Thoracic aorta (tissue), 2 donors: ENCODE data around the gene OSCAR. TPM values are rescaled to one million over a fixed set of nuclear protein-coding genes. Genes with fewer than 3 reads are reported as not detected.

ENCODE experiments used
- ATAC-seq: fragments of 150-250 bp; one replicate; pipeline ENCODE4 v1.8.0; 2017; ENCODE audit warnings: low read depth; ENCODE audit not compliant: insufficient number of reproducible peaks, low FRiP score
- DNase-seq: peaks from one replicate; pipeline ENCODE4 v3.0.0-alpha.2; 2020; ENCODE audit warnings: low spot score
- H3K27ac ChIP-seq, 2 donors: fragments of 200-600 bp; sonication (generic); 1 replicate in 1 of 2; 2 replicates in 1 of 2; pipeline ENCODE4 v1.5.1; 2016; ENCODE audit warnings: mild to moderate bottlenecking in 2 of 2, moderate library complexity in 2 of 2
- H3K27me3 ChIP-seq: fragments of 200-600 bp; sonication (generic); replicated peaks from 2 replicates; pipeline ENCODE4 v1.6.0; 2016; ENCODE audit warnings: mild to moderate bottlenecking; ENCODE audit not compliant: insufficient read depth
- H3K36me3 ChIP-seq: fragments of 200-600 bp; sonication (generic); one replicate; pipeline ENCODE4 v1.5.1; 2016
- H3K4me1 ChIP-seq, 2 donors: fragments of 200-600 bp; sonication (generic); 1 replicate in 1 of 2; 2 replicates in 1 of 2; pipeline versions ENCODE4 v1.5.1 to v1.6.0; 2016; ENCODE audit warnings: low read depth in 2 of 2, mild to moderate bottlenecking in 1 of 2; ENCODE audit not compliant: control insufficient read depth in 1 of 2
- H3K4me3 ChIP-seq: fragments of 200-600 bp; sonication (generic); 2 replicates; pipeline ENCODE4 v1.5.1; 2016; ENCODE audit warnings: mild to moderate bottlenecking
- H3K9me3 ChIP-seq: fragments of 200-600 bp; sonication (generic); 2 replicates; pipeline ENCODE4 v1.5.1; 2016
- total RNA-seq, 2 donors: library from RNA; depleted of rRNA; stranded (reverse); fragments of >200 nt; gene quantifications; one replicate each; pipeline versions ENCODE4 v1.1.0 to v1.2.3, GENCODE V29; 2016
- TF ChIP-seq, protein P1 (sequence below): fragments of 200-600 bp; sonication (generic); IDR thresholded peaks from one replicate; pipeline ENCODE4 v1.5.1; 2019; ENCODE audit warnings: antibody characterized with exemption

The OSCAR gene
- total RNA-seq, 2 donors from 2014 or later = 4.6 to 8.0 TPM

DNA sequence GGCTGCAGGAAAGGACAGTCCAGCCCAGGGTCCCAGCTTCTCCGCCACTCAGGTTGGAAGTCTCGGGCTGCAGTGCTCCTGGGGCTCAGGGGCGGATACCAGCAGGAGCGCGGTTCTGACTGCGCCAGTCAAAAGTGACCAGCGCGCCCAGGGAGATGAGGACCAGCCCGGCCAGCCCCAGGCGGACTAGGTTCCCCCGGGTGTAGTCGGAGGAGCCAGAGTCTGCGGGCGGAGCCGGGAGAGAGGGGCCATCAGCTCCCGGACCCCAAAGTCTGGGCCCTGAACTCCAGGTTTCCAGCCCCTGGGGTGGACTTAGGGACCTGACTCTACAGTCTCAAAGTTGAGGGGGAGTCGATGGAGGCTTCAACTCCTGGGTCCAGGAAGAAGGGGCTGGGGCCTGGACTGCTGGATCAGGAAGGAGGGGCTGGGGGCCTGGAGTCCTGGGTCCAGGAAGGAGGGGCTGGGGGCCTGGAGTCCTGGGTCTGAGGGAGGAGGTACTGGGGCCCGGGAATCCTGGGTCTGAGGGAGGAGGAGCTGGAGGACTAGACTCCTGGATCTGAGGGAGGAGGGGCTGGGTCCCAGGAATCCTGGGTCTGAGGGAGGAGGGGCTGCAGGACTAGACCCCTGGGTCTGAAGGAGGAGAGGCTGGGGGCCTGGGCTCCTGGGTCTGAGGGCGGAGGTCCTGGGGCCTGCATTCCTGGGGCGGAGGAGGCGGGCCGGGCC lies 5.3 kb downstream of the OSCAR start:
- ATAC-seq = no peak
- Histone ChIP-seq H3K9me3 (no peaks in the 10 kb centered on the region), H3K27ac (no peak overlapping the region), H3K27me3 (no peaks in the 10 kb centered on the region), H3K4me3 (peak overlapping the region; percentile 63), H3K36me3 (no peaks in the 10 kb centered on the region), H3K4me1 (peaks cover 5 to 12% of the 10 kb centered on the region in 2 donors)
- TF ChIP-seq, protein P1, sequence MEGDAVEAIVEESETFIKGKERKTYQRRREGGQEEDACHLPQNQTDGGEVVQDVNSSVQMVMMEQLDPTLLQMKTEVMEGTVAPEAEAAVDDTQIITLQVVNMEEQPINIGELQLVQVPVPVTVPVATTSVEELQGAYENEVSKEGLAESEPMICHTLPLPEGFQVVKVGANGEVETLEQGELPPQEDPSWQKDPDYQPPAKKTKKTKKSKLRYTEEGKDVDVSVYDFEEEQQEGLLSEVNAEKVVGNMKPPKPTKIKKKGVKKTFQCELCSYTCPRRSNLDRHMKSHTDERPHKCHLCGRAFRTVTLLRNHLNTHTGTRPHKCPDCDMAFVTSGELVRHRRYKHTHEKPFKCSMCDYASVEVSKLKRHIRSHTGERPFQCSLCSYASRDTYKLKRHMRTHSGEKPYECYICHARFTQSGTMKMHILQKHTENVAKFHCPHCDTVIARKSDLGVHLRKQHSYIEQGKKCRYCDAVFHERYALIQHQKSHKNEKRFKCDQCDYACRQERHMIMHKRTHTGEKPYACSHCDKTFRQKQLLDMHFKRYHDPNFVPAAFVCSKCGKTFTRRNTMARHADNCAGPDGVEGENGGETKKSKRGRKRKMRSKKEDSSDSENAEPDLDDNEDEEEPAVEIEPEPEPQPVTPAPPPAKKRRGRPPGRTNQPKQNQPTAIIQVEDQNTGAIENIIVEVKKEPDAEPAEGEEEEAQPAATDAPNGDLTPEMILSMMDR = no peak
- no peak for DNase-seq

DNA sequence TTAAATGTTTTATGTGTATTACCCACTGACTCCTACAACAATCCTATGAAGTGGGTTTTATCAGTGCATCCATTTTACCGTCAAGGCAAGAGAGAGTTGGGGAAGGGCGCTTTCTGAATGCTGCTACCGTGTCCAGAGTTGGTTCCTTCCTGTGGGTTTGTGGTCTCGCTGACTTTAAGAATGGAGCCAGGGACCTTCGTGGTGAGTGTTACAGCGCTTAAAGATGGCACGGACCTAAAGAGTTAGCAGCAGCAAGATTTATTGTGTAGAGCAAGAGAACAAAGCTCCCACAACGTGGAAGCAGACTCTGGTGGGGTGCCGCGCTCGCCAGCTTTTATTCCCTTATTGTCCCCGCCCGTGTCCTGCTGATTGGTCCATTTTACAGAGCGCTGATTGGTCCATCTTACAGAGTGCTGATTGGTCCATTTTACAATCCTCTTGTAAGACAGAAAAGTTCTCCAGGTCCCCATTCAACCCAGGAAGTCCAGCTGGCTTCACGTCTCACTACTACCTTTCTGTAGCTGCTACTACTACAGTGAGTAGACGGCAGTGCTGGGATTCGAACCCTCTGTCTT lies 6.1 kb downstream of the OSCAR start:
- no peak overlapping the region for H3K27ac ChIP-seq
- no peaks in the 10 kb centered on the region for H3K9me3 ChIP-seq
- TF ChIP-seq, protein P1 = no peak
- no peaks in the 10 kb centered on the region for H3K27me3 ChIP-seq
- no peaks in the 10 kb centered on the region for H3K36me3 ChIP-seq
- ATAC-seq (no peak), DNase-seq (no peak)
- peaks cover 5 to 12% of the 10 kb centered on the region in 2 donors for H3K4me1 ChIP-seq
- no peak overlapping the region for H3K4me3 ChIP-seq

DNA sequence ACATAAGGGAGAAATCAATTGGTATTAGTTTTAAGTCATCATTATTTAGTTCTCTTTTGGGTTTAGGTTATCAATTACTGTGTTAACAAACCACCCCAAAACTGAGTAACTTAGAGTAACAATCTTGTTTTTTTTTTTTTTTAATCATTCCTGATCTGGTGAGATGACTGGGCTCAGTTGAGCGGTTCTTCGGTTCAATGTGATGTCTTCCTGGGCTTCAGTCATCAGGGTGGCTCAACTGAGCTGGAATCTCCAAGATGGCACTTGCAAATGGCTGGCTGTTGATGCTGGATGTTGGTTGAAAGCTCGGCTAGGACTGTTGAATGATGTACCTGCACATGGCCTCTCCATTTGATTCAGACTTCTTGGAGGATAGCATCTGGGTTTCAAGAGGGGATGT lies 16.2 kb downstream of the OSCAR start:
- Histone ChIP-seq H3K4me1 (no peaks in the 10 kb centered on the region), H3K36me3 (no peaks in the 10 kb centered on the region), H3K27ac (no peak overlapping the region), H3K27me3 (no peaks in the 10 kb centered on the region), H3K4me3 (no peak overlapping the region), H3K9me3 (peaks cover 11% of the 10 kb centered on the region)
- no peak for ATAC-seq
- no peak for DNase-seq
- TF ChIP-seq, protein P1 = no peak

DNA sequence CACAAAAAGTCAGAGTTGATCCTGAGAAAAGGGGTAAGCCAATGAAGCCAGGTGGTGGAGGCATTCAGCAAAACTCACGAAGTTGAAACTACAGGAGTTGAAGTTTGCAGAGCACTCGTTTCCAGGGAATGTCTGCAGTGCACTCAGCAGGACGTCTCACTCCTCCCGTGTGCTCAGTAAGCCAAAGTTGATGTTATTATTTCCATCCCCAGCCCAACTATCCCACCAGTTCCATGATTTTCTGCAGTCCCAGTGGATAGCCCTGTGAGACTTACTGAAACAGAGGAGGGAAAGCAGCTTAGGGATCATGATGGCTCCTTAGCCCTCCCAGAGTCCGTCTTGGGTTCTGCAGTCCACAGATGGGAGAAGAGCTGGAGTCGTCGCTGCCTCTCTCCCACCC lies 19.6 kb downstream of the OSCAR start, which contains the start of gene TARM1:
TARM1 (minus strand) TSS at position 334 of the 400 bp plus-strand sequence; CDS start at position 309, 25 bp downstream.
- no peak for ATAC-seq
- Histone ChIP-seq H3K4me1 (no peaks in the 10 kb centered on the region), H3K27me3 (no peaks in the 10 kb centered on the region), H3K4me3 (no peak within 1 kb of the TSS), H3K9me3 (peaks cover 11% of the 10 kb centered on the region), H3K36me3 (no peaks in the 10 kb centered on the region), H3K27ac (no peak within 1 kb of the TSS)
- TF ChIP-seq, protein P1 = no peak
- no peak for DNase-seq

DNA sequence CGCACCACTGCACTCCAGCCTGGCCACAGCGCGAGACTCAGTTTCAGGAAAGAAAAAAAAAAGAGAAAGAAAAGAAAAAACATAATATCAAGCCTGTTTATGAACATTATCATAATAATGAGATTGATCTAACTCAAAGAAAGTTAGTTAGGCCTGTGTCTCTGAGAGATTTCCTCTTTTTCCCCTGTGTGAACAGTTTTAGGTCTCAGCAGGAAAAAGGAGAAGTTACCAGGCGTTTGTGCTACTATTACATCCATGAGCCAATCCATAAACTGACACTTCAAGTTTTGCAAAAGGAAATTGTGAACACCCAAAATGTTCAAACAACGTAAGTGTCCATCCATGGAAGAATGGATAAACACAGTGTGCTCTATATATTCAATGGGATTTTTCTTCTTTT lies 23.3 kb downstream of the OSCAR start:
- Histone ChIP-seq H3K9me3 (peaks cover 6% of the 10 kb centered on the region), H3K4me1 (no peaks in the 10 kb centered on the region), H3K36me3 (no peaks in the 10 kb centered on the region), H3K27ac (no peak overlapping the region), H3K4me3 (no peak overlapping the region), H3K27me3 (no peaks in the 10 kb centered on the region)
- DNase-seq (no peak), ATAC-seq (no peak)
- TF ChIP-seq, protein P1 = no peak
